ENCODE data around the gene DMGDH.

- TF ChIP-seq HSF1 (IDR thresholded peaks at IDR 0.05; ENCODE audit: low read depth, low read length) = no peak
- no peak for TF ChIP-seq TARDBP (IDR thresholded peaks at IDR 0.05; ENCODE audit: borderline replicate concordance)
- no peak for TF ChIP-seq CTCF (IDR thresholded peaks at IDR 0.05 in 2 of 3, conservative IDR thresholded peaks at IDR 0.05 in 1 of 3; ENCODE audit: control insufficient read depth in 2 of 3, extremely low read depth in 1 of 3, insufficient read depth in 1 of 3, low read depth in 3 of 3, low read length in 3 of 3)
- no peak for TF ChIP-seq EZH2 (IDR thresholded peaks at IDR 0.05; ENCODE audit: borderline replicate concordance, control insufficient read depth, low read depth, low read length)
- no peak for TF ChIP-seq CREB1 (IDR thresholded peaks at IDR 0.05; ENCODE audit: low read depth)
- TF ChIP-seq JUND (IDR thresholded peaks at IDR 0.05; ENCODE audit: low read depth, low read length) = no peak
- no peak for TF ChIP-seq POLR2A (IDR thresholded peaks at IDR 0.05; ENCODE audit: low read depth, low read length)
- no peak for TF ChIP-seq POLR2AphosphoS5 (IDR thresholded peaks at IDR 0.05; ENCODE audit: low read length)
- no peak for TF ChIP-seq CREM (IDR thresholded peaks at IDR 0.05; ENCODE audit: low read depth)
Observed at GRCh38 chr5:78979909-78980308, 89.6 kb downstream of the DMGDH start.

Data from GM12878 (cell line).